ENCODE results near the gene SORBS1. TPM values are rescaled to one million over a fixed set of nuclear protein-coding genes. Genes with fewer than 3 reads are reported as not detected.
A peak's percentile ranks its signal among the peaks of the same experiment; 100 is the strongest.

The SORBS1 gene
- total and polyA plus RNA-seq, 4 donors = 13.1 to 68.9 (median 44.0) TPM

DNA sequence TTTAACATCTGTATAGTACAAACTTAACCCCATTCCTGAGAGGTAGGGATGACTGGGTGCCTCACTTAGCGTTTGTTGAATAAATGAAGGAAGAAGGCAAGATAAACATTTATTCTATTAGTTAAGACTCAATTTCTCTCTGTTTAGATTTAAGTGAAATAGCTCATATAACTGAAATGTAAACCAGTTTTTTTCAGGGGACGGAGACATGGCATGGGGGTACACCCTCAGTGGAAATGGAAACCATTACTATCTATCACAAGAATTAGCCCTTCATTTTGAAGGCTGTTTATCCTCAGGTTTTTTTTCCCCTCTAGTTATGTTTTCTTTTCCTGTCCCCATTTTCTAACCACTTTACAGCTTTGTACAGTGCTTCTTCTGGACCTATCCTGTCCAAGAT, 234.8 kb downstream of the SORBS1 start:
- Histone ChIP-seq H3K36me3 (ENCODE audit: control insufficient read depth in 4 of 4, insufficient read depth in 4 of 4, low read length in 4 of 4) (peaks cover 2 to 12% (median 3%) of the 10 kb centered on the region in 4 donors), H3K4me3 (no peak overlapping the region), H3K4me1 (ENCODE audit: control insufficient read depth in 5 of 5, insufficient read depth in 5 of 5, low read length in 5 of 5) (peaks cover 0 to 30% (median 0%) of the 10 kb centered on the region in 5 donors), H3K27me3 (ENCODE audit: control insufficient read depth in 3 of 3, insufficient read depth in 3 of 3, low read length in 2 of 3) (no peaks in the 10 kb centered on the region), H3K27ac (ENCODE audit: low read depth in 1 of 2, low read length in 1 of 2) (no peak overlapping the region), H3K9me3 (ENCODE audit: control insufficient read depth in 4 of 4, insufficient read depth in 3 of 4, low read length in 3 of 4) (no peaks in the 10 kb centered on the region), H3K9ac (ENCODE audit: insufficient read depth in 1 of 2, low read length in 2 of 2) (no peak overlapping the region)
- ATAC-seq (ENCODE audit: insufficient read depth, low FRiP score) (no peak), DNase-seq (no peak)
- TF ChIP-seq, protein P1, sequence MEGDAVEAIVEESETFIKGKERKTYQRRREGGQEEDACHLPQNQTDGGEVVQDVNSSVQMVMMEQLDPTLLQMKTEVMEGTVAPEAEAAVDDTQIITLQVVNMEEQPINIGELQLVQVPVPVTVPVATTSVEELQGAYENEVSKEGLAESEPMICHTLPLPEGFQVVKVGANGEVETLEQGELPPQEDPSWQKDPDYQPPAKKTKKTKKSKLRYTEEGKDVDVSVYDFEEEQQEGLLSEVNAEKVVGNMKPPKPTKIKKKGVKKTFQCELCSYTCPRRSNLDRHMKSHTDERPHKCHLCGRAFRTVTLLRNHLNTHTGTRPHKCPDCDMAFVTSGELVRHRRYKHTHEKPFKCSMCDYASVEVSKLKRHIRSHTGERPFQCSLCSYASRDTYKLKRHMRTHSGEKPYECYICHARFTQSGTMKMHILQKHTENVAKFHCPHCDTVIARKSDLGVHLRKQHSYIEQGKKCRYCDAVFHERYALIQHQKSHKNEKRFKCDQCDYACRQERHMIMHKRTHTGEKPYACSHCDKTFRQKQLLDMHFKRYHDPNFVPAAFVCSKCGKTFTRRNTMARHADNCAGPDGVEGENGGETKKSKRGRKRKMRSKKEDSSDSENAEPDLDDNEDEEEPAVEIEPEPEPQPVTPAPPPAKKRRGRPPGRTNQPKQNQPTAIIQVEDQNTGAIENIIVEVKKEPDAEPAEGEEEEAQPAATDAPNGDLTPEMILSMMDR (IDR thresholded peaks at IDR 0.05; ENCODE audit: control extremely low read depth, extremely low read depth) = no peak
- WGBS, 2 donors = 76 to 82% methylated on average over 2 of the region's 2 CpGs

- no peak for DNase-seq
- H3K9ac ChIP-seq (ENCODE audit: insufficient read depth in 1 of 2, low read length in 2 of 2) = no peak overlapping the region
- no peaks in the 10 kb centered on the region for H3K9me3 ChIP-seq (ENCODE audit: control insufficient read depth in 4 of 4, insufficient read depth in 3 of 4, low read length in 3 of 4)
- no peak for ATAC-seq (ENCODE audit: insufficient read depth, low FRiP score)
- 72 to 74% methylated on average over 2 of the region's 2 CpGs for WGBS, 2 donors
- H3K36me3 ChIP-seq (ENCODE audit: control insufficient read depth in 4 of 4, insufficient read depth in 4 of 4, low read length in 4 of 4) = peaks cover 3 to 17% (median 4%) of the 10 kb centered on the region in 4 donors
- H3K4me1 ChIP-seq (ENCODE audit: control insufficient read depth in 5 of 5, insufficient read depth in 5 of 5, low read length in 5 of 5) = peaks cover 0 to 26% (median 0%) of the 10 kb centered on the region in 5 donors
- H3K27me3 ChIP-seq (ENCODE audit: control insufficient read depth in 3 of 3, insufficient read depth in 3 of 3, low read length in 2 of 3) = no peaks in the 10 kb centered on the region
- TF ChIP-seq, protein P1 (IDR thresholded peaks at IDR 0.05; ENCODE audit: control extremely low read depth, extremely low read depth) = no peak
- H3K4me3 ChIP-seq = no peak overlapping the region
- H3K27ac ChIP-seq (ENCODE audit: low read depth in 1 of 2, low read length in 1 of 2) = no peak overlapping the region
Observed at GRCh38 chr10:95325863-95326262, 235.3 kb downstream of the SORBS1 start.

GRCh38 chr10:95324436-95325268, 236.5 kb downstream of the SORBS1 start:
- peaks cover 3 to 22% (median 6%) of the 10 kb centered on the region in 4 donors for H3K36me3 ChIP-seq (ENCODE audit: control insufficient read depth in 4 of 4, insufficient read depth in 4 of 4, low read length in 4 of 4)
- no peaks in the 10 kb centered on the region for H3K27me3 ChIP-seq (ENCODE audit: control insufficient read depth in 3 of 3, insufficient read depth in 3 of 3, low read length in 2 of 3)
- no peak overlapping the region for H3K4me3 ChIP-seq
- 88 to 90% methylated on average over 11 of the region's 11 CpGs for WGBS, 2 donors
- TF ChIP-seq, protein P1 (IDR thresholded peaks at IDR 0.05; ENCODE audit: control extremely low read depth, extremely low read depth) = no peak
- DNase-seq (no peak), ATAC-seq (ENCODE audit: insufficient read depth, low FRiP score) (no peak)
- no peak overlapping the region for H3K9ac ChIP-seq (ENCODE audit: insufficient read depth in 1 of 2, low read length in 2 of 2)
- peak overlapping the region in 1 of 2 donors; percentile 75 for H3K27ac ChIP-seq (ENCODE audit: low read depth in 1 of 2, low read length in 1 of 2)
- H3K9me3 ChIP-seq (ENCODE audit: control insufficient read depth in 4 of 4, insufficient read depth in 3 of 4, low read length in 3 of 4) = no peaks in the 10 kb centered on the region
- H3K4me1 ChIP-seq (ENCODE audit: control insufficient read depth in 5 of 5, insufficient read depth in 5 of 5, low read length in 5 of 5) = peaks cover 0 to 26% (median 7%) of the 10 kb centered on the region in 5 donors

Measured in lung (tissue), 12 donors.